SK-N-SH treated with all-trans-retinoic acid at 6 μM for 48 hours (cell line): Measurements from ENCODE around the gene SKA2.
"Not testable (repeated sequence)": the region's sequence is repeated elsewhere in the genome, so short reads cannot be mapped to it uniquely, and the experiment has no call there.

Experiments
- ATAC-seq: fragments of 200-7000 bp; cut with Tn5 transposase; 3 replicates; pipeline ENCODE4 v1.9.1; 2020; ENCODE audit warnings: mild to moderate bottlenecking, moderate library complexity
- BACH2 ChIP-seq: fragments of 250-450 bp; sonication (Bioruptor Pico); IDR thresholded peaks from 2 replicates; pipeline ENCODE4 v1.9.0; 2021; ENCODE audit warnings: mild to moderate bottlenecking, borderline replicate concordance
- ISL1 ChIP-seq: fragments of 250-450 bp; sonication (Bioruptor Pico); IDR thresholded peaks from 2 replicates; pipeline ENCODE4 v2.1.2; 2022; ENCODE audit warnings: mild to moderate bottlenecking, moderate library complexity
- OSR1 ChIP-seq: fragments of 250-450 bp; sonication (Bioruptor Pico); IDR thresholded peaks from 2 replicates; pipeline ENCODE4 v1.8.0; 2022; ENCODE audit warnings: moderate library complexity, mild to moderate bottlenecking, inconsistent platforms
- PPARA ChIP-seq: fragments of 250-450 bp; sonication (Bioruptor Pico); IDR thresholded peaks from 2 replicates; pipeline ENCODE4 v1.5.0; 2020; ENCODE audit warnings: mild to moderate bottlenecking, borderline replicate concordance
- TCF4 ChIP-seq: fragments of 250-450 bp; sonication (Bioruptor Pico); IDR thresholded peaks from 2 replicates; pipeline ENCODE4 v1.8.0; 2021; ENCODE audit warnings: mild to moderate bottlenecking, moderate library complexity, borderline replicate concordance
- ZC3H10 ChIP-seq: fragments of 250-450 bp; sonication (Bioruptor Pico); IDR thresholded peaks from 2 replicates; pipeline ENCODE4 v1.5.1; 2021; ENCODE audit warnings: mild to moderate bottlenecking, moderate library complexity
- ZFP3 ChIP-seq: fragments of 250-450 bp; sonication (Bioruptor Pico); IDR thresholded peaks from 2 replicates; pipeline ENCODE4 v1.5.0; 2020; ENCODE audit warnings: mild to moderate bottlenecking, moderate library complexity
- ZFP30 ChIP-seq: fragments of 450-650 bp; formaldehyde crosslinking; IDR thresholded peaks from 2 replicates; pipeline ENCODE4 v1.5.0; 2022; ENCODE audit warnings: mild to moderate bottlenecking, moderate library complexity
- ZNF565 ChIP-seq: fragments of 450-650 bp; formaldehyde crosslinking; conservative IDR thresholded peaks from 2 replicates; pipeline ENCODE4 v1.5.0; 2020; ENCODE audit warnings: low read depth, mild to moderate bottlenecking, moderate library complexity
- ZNF70 ChIP-seq: fragments of 450-650 bp; formaldehyde crosslinking; IDR thresholded peaks from 2 replicates; pipeline ENCODE4 v1.5.0; 2020; ENCODE audit warnings: mild to moderate bottlenecking, moderate library complexity
- ZNF8 ChIP-seq: fragments of 450-650 bp; formaldehyde crosslinking; IDR thresholded peaks from 2 replicates; pipeline ENCODE4 v1.5.0; 2020; ENCODE audit warnings: mild to moderate bottlenecking, moderate library complexity
- TF ChIP-seq, protein P1 (sequence below): fragments of 250-450 bp; sonication (Bioruptor Pico); IDR thresholded peaks from 2 replicates; pipeline ENCODE4 v1.8.0; 2020; ENCODE audit warnings: mild to moderate bottlenecking, moderate library complexity, borderline replicate concordance
- TF ChIP-seq, protein P2 (sequence below): fragments of 250-450 bp; sonication (Bioruptor Pico); IDR thresholded peaks from 2 replicates; pipeline ENCODE4 v1.8.0; 2021; ENCODE audit warnings: low read depth, mild to moderate bottlenecking, moderate library complexity, borderline replicate concordance
- TF ChIP-seq, protein P3 (sequence below): fragments of 250-450 bp; sonication (Bioruptor Pico); IDR thresholded peaks from 2 replicates; pipeline ENCODE4 v1.5.0; 2020; ENCODE audit warnings: mild to moderate bottlenecking, moderate library complexity
- TF ChIP-seq, protein P4 (sequence below): fragments of 250-450 bp; sonication (Bioruptor Pico); IDR thresholded peaks from 2 replicates; pipeline ENCODE4 v1.5.1; 2021; ENCODE audit warnings: mild to moderate bottlenecking, moderate library complexity

Gene SKA2

DNA sequence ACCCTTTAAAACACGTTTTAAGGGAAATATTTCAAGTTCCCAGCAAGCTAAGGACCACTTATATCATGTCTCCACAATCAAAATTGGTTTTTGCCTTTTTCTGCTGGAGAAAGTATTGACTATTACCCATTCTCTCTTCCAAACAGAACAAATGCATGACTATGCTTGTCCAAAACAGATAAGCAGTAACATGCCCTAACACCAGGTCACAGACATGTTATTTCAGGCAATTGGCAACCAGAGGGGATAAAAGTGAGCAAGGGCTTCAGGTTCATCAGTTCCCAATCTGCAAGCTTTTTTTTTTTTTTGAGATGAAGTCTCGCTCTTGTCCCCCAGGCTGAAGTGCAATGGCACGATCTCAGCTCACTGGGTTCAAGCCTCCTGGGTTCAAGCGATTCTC is 15.0 kb downstream of the SKA2 start:
- no peak for TF ChIP-seq PPARA (CRISPR knock-in tag)
- TF ChIP-seq, protein P1, sequence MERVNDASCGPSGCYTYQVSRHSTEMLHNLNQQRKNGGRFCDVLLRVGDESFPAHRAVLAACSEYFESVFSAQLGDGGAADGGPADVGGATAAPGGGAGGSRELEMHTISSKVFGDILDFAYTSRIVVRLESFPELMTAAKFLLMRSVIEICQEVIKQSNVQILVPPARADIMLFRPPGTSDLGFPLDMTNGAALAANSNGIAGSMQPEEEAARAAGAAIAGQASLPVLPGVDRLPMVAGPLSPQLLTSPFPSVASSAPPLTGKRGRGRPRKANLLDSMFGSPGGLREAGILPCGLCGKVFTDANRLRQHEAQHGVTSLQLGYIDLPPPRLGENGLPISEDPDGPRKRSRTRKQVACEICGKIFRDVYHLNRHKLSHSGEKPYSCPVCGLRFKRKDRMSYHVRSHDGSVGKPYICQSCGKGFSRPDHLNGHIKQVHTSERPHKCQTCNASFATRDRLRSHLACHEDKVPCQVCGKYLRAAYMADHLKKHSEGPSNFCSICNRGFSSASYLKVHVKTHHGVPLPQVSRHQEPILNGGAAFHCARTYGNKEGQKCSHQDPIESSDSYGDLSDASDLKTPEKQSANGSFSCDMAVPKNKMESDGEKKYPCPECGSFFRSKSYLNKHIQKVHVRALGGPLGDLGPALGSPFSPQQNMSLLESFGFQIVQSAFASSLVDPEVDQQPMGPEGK (CRISPR knock-in tag): no peak
- no peak for ATAC-seq

DNA sequence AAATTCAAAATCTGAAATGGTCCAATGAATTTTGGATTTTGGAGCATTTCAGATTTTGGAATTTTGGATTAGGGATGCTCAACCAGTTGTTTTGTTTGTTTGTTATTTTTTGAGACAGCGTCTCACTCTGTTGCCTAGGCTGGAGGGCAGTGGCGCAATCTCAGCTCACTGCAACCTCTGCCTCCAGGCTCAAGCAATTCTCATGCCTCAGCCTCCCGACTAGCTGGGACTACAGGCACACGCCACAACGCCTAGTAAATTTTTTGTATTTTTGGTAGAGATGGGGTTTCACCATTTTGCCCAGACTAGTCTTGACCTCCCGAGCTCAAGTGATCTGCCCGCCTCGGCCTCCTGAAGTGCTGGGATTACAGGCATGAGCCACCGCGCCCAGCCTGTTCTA is 16.6 kb downstream of the SKA2 start:
- ATAC-seq: not testable (repeated sequence)

DNA sequence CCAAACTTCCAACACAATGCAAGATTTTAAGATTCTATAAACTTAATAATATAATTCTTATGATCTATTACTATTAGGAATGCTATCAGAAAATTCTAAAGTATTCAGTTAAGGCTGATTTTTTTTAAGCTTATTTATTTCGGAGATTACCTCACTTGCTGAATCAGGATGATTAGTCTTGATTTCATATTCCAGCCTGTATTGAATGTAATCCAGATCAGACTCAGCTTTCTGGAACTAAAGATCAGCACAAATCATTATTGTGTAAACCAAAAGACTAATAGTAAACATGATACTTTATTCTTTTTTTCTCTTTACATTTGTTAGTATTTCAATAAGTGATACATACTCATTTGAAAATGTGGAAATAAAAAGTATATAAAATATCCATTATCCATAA is 23.9 kb downstream of the SKA2 start:
- ATAC-seq: no peak
- TF ChIP-seq ZNF8 (CRISPR knock-in tag) (no peak), ZNF70 (no peak), TCF4 (CRISPR knock-in tag) (no peak), BACH2 (CRISPR knock-in tag) (no peak), ZC3H10 (no peak), PPARA (CRISPR knock-in tag) (no peak), ZNF565 (CRISPR knock-in tag) (no peak), ZFP3 (no peak), OSR1 (CRISPR knock-in tag) (no peak), ISL1 (CRISPR knock-in tag) (no peak)
- TF ChIP-seq, protein P2, sequence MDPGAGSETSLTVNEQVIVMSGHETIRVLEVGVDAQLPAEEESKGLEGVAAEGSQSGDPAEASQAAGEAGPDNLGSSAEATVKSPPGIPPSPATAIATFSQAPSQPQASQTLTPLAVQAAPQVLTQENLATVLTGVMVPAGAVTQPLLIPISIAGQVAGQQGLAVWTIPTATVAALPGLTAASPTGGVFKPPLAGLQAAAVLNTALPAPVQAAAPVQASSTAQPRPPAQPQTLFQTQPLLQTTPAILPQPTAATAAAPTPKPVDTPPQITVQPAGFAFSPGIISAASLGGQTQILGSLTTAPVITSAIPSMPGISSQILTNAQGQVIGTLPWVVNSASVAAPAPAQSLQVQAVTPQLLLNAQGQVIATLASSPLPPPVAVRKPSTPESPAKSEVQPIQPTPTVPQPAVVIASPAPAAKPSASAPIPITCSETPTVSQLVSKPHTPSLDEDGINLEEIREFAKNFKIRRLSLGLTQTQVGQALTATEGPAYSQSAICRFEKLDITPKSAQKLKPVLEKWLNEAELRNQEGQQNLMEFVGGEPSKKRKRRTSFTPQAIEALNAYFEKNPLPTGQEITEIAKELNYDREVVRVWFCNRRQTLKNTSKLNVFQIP: no peak
- TF ChIP-seq, protein P1 (CRISPR knock-in tag): no peak
- TF ChIP-seq, protein P3, sequence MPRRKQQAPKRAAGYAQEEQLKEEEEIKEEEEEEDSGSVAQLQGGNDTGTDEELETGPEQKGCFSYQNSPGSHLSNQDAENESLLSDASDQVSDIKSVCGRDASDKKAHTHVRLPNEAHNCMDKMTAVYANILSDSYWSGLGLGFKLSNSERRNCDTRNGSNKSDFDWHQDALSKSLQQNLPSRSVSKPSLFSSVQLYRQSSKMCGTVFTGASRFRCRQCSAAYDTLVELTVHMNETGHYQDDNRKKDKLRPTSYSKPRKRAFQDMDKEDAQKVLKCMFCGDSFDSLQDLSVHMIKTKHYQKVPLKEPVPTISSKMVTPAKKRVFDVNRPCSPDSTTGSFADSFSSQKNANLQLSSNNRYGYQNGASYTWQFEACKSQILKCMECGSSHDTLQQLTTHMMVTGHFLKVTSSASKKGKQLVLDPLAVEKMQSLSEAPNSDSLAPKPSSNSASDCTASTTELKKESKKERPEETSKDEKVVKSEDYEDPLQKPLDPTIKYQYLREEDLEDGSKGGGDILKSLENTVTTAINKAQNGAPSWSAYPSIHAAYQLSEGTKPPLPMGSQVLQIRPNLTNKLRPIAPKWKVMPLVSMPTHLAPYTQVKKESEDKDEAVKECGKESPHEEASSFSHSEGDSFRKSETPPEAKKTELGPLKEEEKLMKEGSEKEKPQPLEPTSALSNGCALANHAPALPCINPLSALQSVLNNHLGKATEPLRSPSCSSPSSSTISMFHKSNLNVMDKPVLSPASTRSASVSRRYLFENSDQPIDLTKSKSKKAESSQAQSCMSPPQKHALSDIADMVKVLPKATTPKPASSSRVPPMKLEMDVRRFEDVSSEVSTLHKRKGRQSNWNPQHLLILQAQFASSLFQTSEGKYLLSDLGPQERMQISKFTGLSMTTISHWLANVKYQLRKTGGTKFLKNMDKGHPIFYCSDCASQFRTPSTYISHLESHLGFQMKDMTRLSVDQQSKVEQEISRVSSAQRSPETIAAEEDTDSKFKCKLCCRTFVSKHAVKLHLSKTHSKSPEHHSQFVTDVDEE (CRISPR knock-in tag): no peak
- TF ChIP-seq, protein P4, sequence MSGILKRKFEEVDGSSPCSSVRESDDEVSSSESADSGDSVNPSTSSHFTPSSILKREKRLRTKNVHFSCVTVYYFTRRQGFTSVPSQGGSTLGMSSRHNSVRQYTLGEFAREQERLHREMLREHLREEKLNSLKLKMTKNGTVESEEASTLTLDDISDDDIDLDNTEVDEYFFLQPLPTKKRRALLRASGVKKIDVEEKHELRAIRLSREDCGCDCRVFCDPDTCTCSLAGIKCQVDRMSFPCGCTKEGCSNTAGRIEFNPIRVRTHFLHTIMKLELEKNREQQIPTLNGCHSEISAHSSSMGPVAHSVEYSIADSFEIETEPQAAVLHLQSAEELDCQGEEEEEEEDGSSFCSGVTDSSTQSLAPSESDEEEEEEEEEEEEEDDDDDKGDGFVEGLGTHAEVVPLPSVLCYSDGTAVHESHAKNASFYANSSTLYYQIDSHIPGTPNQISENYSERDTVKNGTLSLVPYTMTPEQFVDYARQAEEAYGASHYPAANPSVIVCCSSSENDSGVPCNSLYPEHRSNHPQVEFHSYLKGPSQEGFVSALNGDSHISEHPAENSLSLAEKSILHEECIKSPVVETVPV (CRISPR knock-in tag): no peak

DNA sequence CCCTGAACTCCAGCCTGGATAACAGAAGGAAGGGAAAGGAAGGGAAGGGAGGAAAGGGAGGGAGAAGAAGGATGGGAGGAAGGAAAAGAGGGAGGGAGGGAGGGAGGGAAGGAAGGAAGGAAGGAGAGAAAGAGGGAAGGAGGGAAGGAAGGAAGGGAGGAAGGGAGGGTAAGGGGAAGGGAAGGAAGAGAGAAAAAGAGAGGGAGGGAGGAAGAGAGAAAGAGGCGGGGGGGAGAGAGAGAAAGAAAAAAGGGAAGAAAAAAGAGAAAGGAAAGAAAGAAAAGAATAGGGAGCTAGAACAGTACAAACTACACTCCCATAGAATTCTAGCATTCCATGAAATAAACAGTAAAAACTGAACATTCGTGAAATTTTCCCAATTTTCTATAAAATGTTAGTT is 25.2 kb downstream of the SKA2 start:
- no peak for ATAC-seq
- TF ChIP-seq ZNF70 (no peak), ISL1 (CRISPR knock-in tag) (no peak), PPARA (CRISPR knock-in tag) (no peak), ZFP30 (CRISPR knock-in tag) (no peak)

DNA sequence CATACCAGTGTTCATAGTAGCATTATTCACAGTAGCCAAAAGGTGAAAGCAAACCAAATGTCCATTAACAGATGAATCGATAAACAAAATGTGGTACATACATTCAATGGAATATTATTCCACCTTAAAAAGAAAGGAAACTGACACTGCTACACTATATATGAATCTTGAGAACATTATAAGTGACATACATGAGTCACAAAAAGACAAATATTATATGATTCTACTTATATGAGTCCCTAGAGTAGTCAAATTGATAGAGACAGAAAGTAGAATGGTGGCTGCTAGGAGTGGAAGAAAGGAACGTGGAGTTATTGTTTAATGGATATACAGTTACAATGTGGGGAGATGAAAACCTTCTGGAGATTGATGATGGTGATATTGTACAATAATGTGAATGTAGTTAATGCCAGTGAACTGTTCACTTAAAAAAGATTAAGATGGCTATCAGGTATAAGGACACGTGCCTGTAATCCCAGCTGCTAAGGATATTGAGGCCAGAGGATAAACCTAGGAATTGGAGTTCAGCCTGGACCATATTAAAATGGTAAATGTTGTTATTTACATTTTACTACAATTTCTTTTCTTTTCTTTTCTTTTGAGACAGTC is 28.1 kb downstream of the SKA2 start:
- peak; percentile 21; the same call in 2 of the 3 replicates for ATAC-seq
- TF ChIP-seq, protein P1 (CRISPR knock-in tag): no peak
- TF ChIP-seq ZNF8 (CRISPR knock-in tag): peak; percentile 73; the same call in 1 of the 2 replicates
- TF ChIP-seq TCF4 (CRISPR knock-in tag): peak; percentile 47; the same call in 1 of the 2 replicates
